H1 (cell line): ENCODE data around the gene EXD3. TPM values are rescaled to one million over a fixed set of nuclear protein-coding genes. Genes with fewer than 3 reads are reported as not detected.

ENCODE experiments used
- CTCF ChIA-PET: fragments of 300-600 bp; sonication (Branson Sonifier 250); formaldehyde crosslinking; loops from one replicate; lab custom pipeline; 2021; ENCODE audit not compliant: partially characterized antibody; lab: Charles Lee
- POLR2A ChIA-PET: fragments of 300-600 bp; sonication (Branson Sonifier 250); formaldehyde crosslinking; loops from one replicate; lab custom pipeline; 2021; ENCODE audit warnings: inconsistent platforms; ENCODE audit not compliant: partially characterized antibody; lab: Charles Lee
- DNase-seq, 2 experiments: peaks; one replicate each; pipeline versions ENCODE4 v3.0.0 to v3.0.0-alpha.2; 2010 to 2022; ENCODE audit warnings: low spot score in 2 of 2, low read depth in 1 of 2, mixed read lengths in 1 of 2
- FAIRE-seq: peaks from 2 replicates; lab custom pipeline; 2011; peaks lifted over from hg19 to GRCh38; lab: Jason Lieb, UNC
- H2AFZ ChIP-seq: 2 replicates; pipeline ENCODE4 v1.8.1; 2012; ENCODE audit warnings: low read length, inconsistent platforms
- H2AK5ac ChIP-seq: 2 replicates; pipeline ENCODE4 v1.6.1; 2013; ENCODE audit warnings: low read depth, low read length
- H2BK120ac ChIP-seq: replicated peaks from 2 replicates; pipeline ENCODE3; 2013; ENCODE audit warnings: low read depth, low read length, inconsistent platforms
- H2BK12ac ChIP-seq: 2 replicates; pipeline ENCODE4 v1.6.1; 2013; ENCODE audit warnings: low read depth, low read length
- H2BK15ac ChIP-seq: 2 replicates; pipeline ENCODE4 v1.6.1; 2013; ENCODE audit warnings: low read length
- H2BK20ac ChIP-seq: 2 replicates; pipeline ENCODE4 v1.6.1; 2013; ENCODE audit warnings: low read length
- H2BK5ac ChIP-seq: 2 replicates; pipeline ENCODE4 v1.6.1; 2013; ENCODE audit warnings: low read depth, low read length
- H3K14ac ChIP-seq: 2 replicates; pipeline ENCODE4 v1.6.1; 2013; ENCODE audit warnings: inconsistent platforms; ENCODE audit not compliant: insufficient read length
- H3K18ac ChIP-seq: 2 replicates; pipeline ENCODE4 v1.6.1; 2013; ENCODE audit warnings: low read length; ENCODE audit errors: extremely low read depth
- H3K23ac ChIP-seq: 2 replicates; pipeline ENCODE4 v1.6.1; 2013; ENCODE audit warnings: inconsistent platforms; ENCODE audit not compliant: insufficient read length
- H3K23me2 ChIP-seq: 2 replicates; pipeline ENCODE4 v1.6.1; 2013; ENCODE audit warnings: low read depth, low read length
- H3K27ac ChIP-seq: 2 replicates; pipeline ENCODE4 v1.6.1; 2011; ENCODE audit warnings: low read depth, low read length, inconsistent platforms
- H3K27me3 ChIP-seq, 4 experiments: replicated peaks in 1 of 4; 1 replicate in 1 of 4; 2 replicates in 3 of 4; pipeline versions ENCODE4 v1.6.1 to v1.8.1; 2011 to 2013; ENCODE audit warnings: low read length in 3 of 4, mild to moderate bottlenecking in 3 of 4, inconsistent platforms in 2 of 4, mixed read lengths in 2 of 4, moderate library complexity in 1 of 4; ENCODE audit not compliant: control insufficient read depth in 3 of 4, insufficient read depth in 3 of 4; ENCODE audit errors: extremely low read depth in 1 of 4
- H3K36me3 ChIP-seq, 4 experiments: 2 replicates each; pipeline versions ENCODE4 v1.6.1 to v1.8.1; 2011 to 2013; ENCODE audit warnings: mild to moderate bottlenecking in 4 of 4, low read length in 3 of 4, moderate library complexity in 2 of 4, control low read depth in 1 of 4, inconsistent platforms in 1 of 4; ENCODE audit not compliant: insufficient read depth in 4 of 4, control insufficient read depth in 2 of 4
- H3K4ac ChIP-seq: replicated peaks from 2 replicates; pipeline ENCODE3; 2013; ENCODE audit warnings: low read length, low read depth, mixed read lengths, inconsistent platforms; ENCODE audit not compliant: insufficient read length
- H3K4me1 ChIP-seq, 4 experiments: replicated peaks in 1 of 4; 1 replicate in 1 of 4; 2 replicates in 3 of 4; pipeline versions ENCODE4 v1.6.1 to v1.8.1; 2011 to 2013; ENCODE audit warnings: low read length in 3 of 4, inconsistent platforms in 2 of 4, mixed read lengths in 1 of 4; ENCODE audit not compliant: insufficient read depth in 4 of 4, control insufficient read depth in 3 of 4
- H3K4me2 ChIP-seq, 2 experiments: 2 replicates each; pipeline versions ENCODE4 v1.6.1 to v1.8.1; 2011 to 2013; ENCODE audit warnings: low read depth in 2 of 2, low read length in 2 of 2, control low read depth in 1 of 2, inconsistent platforms in 1 of 2, mild to moderate bottlenecking in 1 of 2; ENCODE audit not compliant: insufficient read depth in 1 of 2
- H3K4me3 ChIP-seq, 4 experiments: fragments of 200-600, 300-600 bp in 1 of 4; sonication (generic), shearing (Covaris generic), sonication (Bioruptor Twin) in 1 of 4; 2 replicates each; pipeline versions ENCODE4 v1.5.1 to v1.8.1; 2011 to 2016; ENCODE audit warnings: low read length in 4 of 4, low read depth in 3 of 4, control low read depth in 2 of 4, inconsistent platforms in 2 of 4, mild to moderate bottlenecking in 2 of 4, mixed read lengths in 1 of 4, moderate library complexity in 1 of 4; ENCODE audit not compliant: insufficient read depth in 2 of 4; ENCODE audit errors: extremely low read depth in 1 of 4
- H3K56ac ChIP-seq: replicated peaks from 2 replicates; pipeline ENCODE3; 2013; ENCODE audit warnings: low read depth, mild to moderate bottlenecking, mixed read lengths, low read length, inconsistent platforms; ENCODE audit not compliant: insufficient read length
- H3K79me1 ChIP-seq: 2 replicates; pipeline ENCODE4 v1.6.1; 2013; ENCODE audit warnings: low read depth, low read length, control low read depth
- H3K79me2 ChIP-seq, 2 experiments: 2 replicates each; pipeline versions ENCODE4 v1.6.1 to v1.8.1; 2012 to 2013; ENCODE audit warnings: low read length in 2 of 2, mild to moderate bottlenecking in 2 of 2, inconsistent platforms in 1 of 2; ENCODE audit not compliant: insufficient read depth in 2 of 2, control insufficient read depth in 1 of 2
- H3K9ac ChIP-seq, 4 experiments: replicated peaks in 1 of 4; 1 replicate in 1 of 4; 2 replicates in 3 of 4; pipeline versions ENCODE4 v1.6.1 to v1.8.1; 2011 to 2013; ENCODE audit warnings: low read depth in 3 of 4, low read length in 3 of 4, control low read depth in 2 of 4, mild to moderate bottlenecking in 2 of 4, moderate library complexity in 2 of 4, inconsistent platforms in 1 of 4; ENCODE audit errors: extremely low read depth in 1 of 4
- H3K9me3 ChIP-seq, 2 experiments: 2 replicates each; pipeline versions ENCODE4 v1.6.1 to v1.8.1; 2012 to 2013; ENCODE audit warnings: mild to moderate bottlenecking in 2 of 2, moderate library complexity in 2 of 2, control low read depth in 1 of 2, inconsistent platforms in 1 of 2, low read depth in 1 of 2, low read length in 1 of 2, mixed read lengths in 1 of 2; ENCODE audit not compliant: insufficient read depth in 2 of 2
- H4K20me1 ChIP-seq, 2 experiments: replicated peaks in 1 of 2; 2 replicates each; pipeline versions ENCODE3 to v1.8.1; 2011 to 2013; ENCODE audit warnings: inconsistent platforms in 2 of 2, low read length in 2 of 2, mild to moderate bottlenecking in 1 of 2; ENCODE audit not compliant: insufficient read depth in 2 of 2, control insufficient read depth in 1 of 2
- H4K5ac ChIP-seq: 2 replicates; pipeline ENCODE4 v1.6.1; 2013; ENCODE audit warnings: low read length, low read depth, mixed read lengths, inconsistent platforms; ENCODE audit not compliant: insufficient read length
- H4K8ac ChIP-seq: 2 replicates; pipeline ENCODE4 v1.8.0; 2013; ENCODE audit warnings: mild to moderate bottlenecking, moderate library complexity, low read length, inconsistent platforms; ENCODE audit not compliant: insufficient read depth; ENCODE audit errors: extremely low read depth
- H4K91ac ChIP-seq: replicated peaks from 2 replicates; pipeline ENCODE3; 2013; ENCODE audit warnings: low read length, mixed read lengths, inconsistent platforms; ENCODE audit not compliant: insufficient read length
- CTBP2 ChIP-seq: IDR thresholded peaks from 2 replicates; pipeline ENCODE4 v1.7.0; 2011; ENCODE audit warnings: borderline replicate concordance, mild to moderate bottlenecking, moderate library complexity, mixed read lengths, low read length; ENCODE audit not compliant: insufficient read depth, insufficient read length
- PHF8 ChIP-seq: fragments of 200-600 bp; sonication (generic); conservative IDR thresholded peaks from 2 replicates; pipeline ENCODE4 v1.7.1; 2012; ENCODE audit warnings: low read depth, mild to moderate bottlenecking, inconsistent platforms, low read length, moderate library complexity
- RXRA ChIP-seq: IDR thresholded peaks from 2 replicates; pipeline ENCODE4 v1.6.1; 2011; ENCODE audit warnings: low read depth, mild to moderate bottlenecking, low read length, moderate library complexity; ENCODE audit not compliant: insufficient read depth
- SIN3A ChIP-seq, 2 experiments: IDR thresholded peaks in 1 of 2; conservative IDR thresholded peaks in 1 of 2; 2 replicates each; pipeline ENCODE4 v1.6.1; 2011 to 2012; ENCODE audit warnings: low read length in 2 of 2, improper control_type of control experiment in 1 of 2, low read depth in 1 of 2, mild to moderate bottlenecking in 1 of 2
- SP4 ChIP-seq: IDR thresholded peaks from 2 replicates; pipeline ENCODE4 v1.6.1; 2012; ENCODE audit warnings: low read length, inconsistent platforms
- TAF7 ChIP-seq: optimal IDR thresholded peaks from 2 replicates; pipeline ENCODE3; 2011; ENCODE audit warnings: low read depth, mild to moderate bottlenecking, inconsistent platforms, low read length, moderate library complexity, borderline replicate concordance
- WGBS, 2 experiments: shearing (Covaris generic) in 1 of 2; methylation state at CpG; one replicate each; pipeline versions ENCODE4 v1.1.6 to v1.1.7; 2013 to 2015; ENCODE audit warnings: low lambda C conversion rate in 2 of 2, mixed read lengths in 2 of 2, inconsistent platforms in 1 of 2, low coverage in 1 of 2, missing lambda C conversion rate in 1 of 2; ENCODE audit not compliant: insufficient replicate concordance in 2 of 2, insufficient coverage in 1 of 2, insufficient read length in 1 of 2; ENCODE audit errors: extremely low coverage in 1 of 2, missing lambda C conversion rate in 1 of 2; 5-methylcytosine and 5-hydroxymethylcytosine counted together
- polyA plus RNA-seq, 7 experiments: library from polyadenylated mRNA; depleted of rRNA in 3 of 7; stranded (reverse) in 5 of 7; unstranded in 2 of 7; fragments of >200 nt in 5 of 7; fragments of 200-250 nt in 2 of 7; gene quantifications; 1 replicate in 5 of 7; 2 replicates in 1 of 7; 4 replicates in 1 of 7; pipeline versions ENCODE4 v1.2.1 to v1.2.3, GENCODE V29; 2011 to 2013; ENCODE audit warnings: missing spikeins in 2 of 7, mixed read lengths in 2 of 7
- total RNA-seq: library from RNA; stranded (reverse); fragmentation: NEBNext Ultra II Directional; extraction: Animal tissue kit (Norgen Biotek cat#: 25700); gene quantifications from 2 replicates; pipeline ENCODE4 v1.2.1, GENCODE V29; 2021

EXD3 gene
- total and polyA plus RNA-seq, 2 of the 8 experiments (the other 6 are each of a cell fraction or from before 2014, with no cell fraction given) = 7.2 to 9.4 TPM

GRCh38 chr9:137383081-137383783 is 39.7 kb downstream of the EXD3 start:
- no peaks in the 10 kb centered on the region for H3K27me3 ChIP-seq
- POLR2A ChIA-PET = interaction anchor here (1.0 to 1.1 kb wide), 3 partner anchors 11 to 81 kb away, joined by 3 to 4 read pairs (median 4); partner anchors contain the start of gene NRARP
- peaks cover 0 to 1% of the 10 kb centered on the region in 2 experiments for H4K20me1 ChIP-seq
- no peak overlapping the region for H3K4me2 ChIP-seq
- H3K9ac ChIP-seq = no peak overlapping the region
- TF ChIP-seq TAF7 (no peak), RXRA (no peak), CTBP2 (no peak), PHF8 (no peak), SP4 (no peak), SIN3A (conservative IDR thresholded peaks at IDR 0.05 in 1 of 2, IDR thresholded peaks at IDR 0.05 in 1 of 2; ENCODE audit: low read depth in 1 of 2, low read length in 2 of 2) (no peak)
- CTCF ChIA-PET = interaction anchor here (0.7 to 2.1 kb wide), 7 partner anchors 8 to 96 kb away, joined by 3 to 9 read pairs (median 4); no protein-coding TSS in a partner anchor
- H3K4me1 ChIP-seq = no peaks in the 10 kb centered on the region; a peak in 1 of 7 replicates
- no peak overlapping the region for H2BK5ac ChIP-seq
- no peak overlapping the region for H3K18ac ChIP-seq
- H3K79me2 ChIP-seq = no peaks in the 10 kb centered on the region
- H3K4me3 ChIP-seq = no peak overlapping the region
- no peak overlapping the region for H3K23ac ChIP-seq
- H4K91ac ChIP-seq = no peak overlapping the region
- no peak overlapping the region for H2AK5ac ChIP-seq
- H3K36me3 ChIP-seq = no peaks in the 10 kb centered on the region
- H3K23me2 ChIP-seq = no peaks in the 10 kb centered on the region
- no peak overlapping the region for H3K4ac ChIP-seq
- no peak overlapping the region for H2BK12ac ChIP-seq
- FAIRE-seq = no peak
- no peak overlapping the region for H2BK15ac ChIP-seq
- H2BK120ac ChIP-seq = no peak overlapping the region
- DNase-seq = peak in 1 of 2 experiments; percentile 50
- H2AFZ ChIP-seq = no peak overlapping the region
- no peak overlapping the region for H4K5ac ChIP-seq
- H3K27ac ChIP-seq = no peak overlapping the region
- H3K79me1 ChIP-seq = no peaks in the 10 kb centered on the region
- no peaks in the 10 kb centered on the region for H3K9me3 ChIP-seq
- H4K8ac ChIP-seq = peak overlapping the region; percentile 25; the same call in 1 of the 2 replicates
- no peak overlapping the region for H3K14ac ChIP-seq
- no peak overlapping the region for H2BK20ac ChIP-seq
- 84% methylated on average over 19 of the region's 27 CpGs; no CpG with 5 or more reads in 1 of the 2 experiments for WGBS, 2 experiments
- H3K56ac ChIP-seq = no peak overlapping the region
